NB4 (cell line): ENCODE results near the gene STXBP1.

Source experiments
- DNase-seq: peaks from one replicate; pipeline ENCODE4 v3.0.0; 2010; ENCODE audit warnings: low read depth
- H3K4me3 ChIP-seq: one replicate; pipeline ENCODE4 v1.5.1; 2011; ENCODE audit warnings: mild to moderate bottlenecking, low read depth, low read length, moderate library complexity
- CTCF ChIP-seq: IDR thresholded peaks from one replicate; pipeline ENCODE4 v1.5.1; 2012; ENCODE audit warnings: low read depth, low read length
- MYC ChIP-seq: IDR thresholded peaks from 2 replicates; pipeline ENCODE4 v1.6.1; 2011; ENCODE audit warnings: low read depth, low read length
- POLR2A ChIP-seq: IDR thresholded peaks from 2 replicates; pipeline ENCODE4 v1.6.1; 2011; ENCODE audit warnings: mild to moderate bottlenecking; ENCODE audit not compliant: insufficient read length; ENCODE audit errors: extremely low read depth
- TF ChIP-seq, protein P1 (sequence below): IDR thresholded peaks from 2 replicates; pipeline ENCODE4 v1.6.1; 2011; ENCODE audit warnings: low read depth, low read length

STXBP1 gene

GRCh38 chr9:127693143-127693542, 81.1 kb downstream of the STXBP1 start:
- TF ChIP-seq MYC: no peak
- TF ChIP-seq, protein P1, sequence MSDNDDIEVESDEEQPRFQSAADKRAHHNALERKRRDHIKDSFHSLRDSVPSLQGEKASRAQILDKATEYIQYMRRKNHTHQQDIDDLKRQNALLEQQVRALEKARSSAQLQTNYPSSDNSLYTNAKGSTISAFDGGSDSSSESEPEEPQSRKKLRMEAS: no peak
- no peak for TF ChIP-seq POLR2A
- TF ChIP-seq CTCF: no peak
- DNase-seq: no peak
- H3K4me3 ChIP-seq: no peak overlapping the region

DNA sequence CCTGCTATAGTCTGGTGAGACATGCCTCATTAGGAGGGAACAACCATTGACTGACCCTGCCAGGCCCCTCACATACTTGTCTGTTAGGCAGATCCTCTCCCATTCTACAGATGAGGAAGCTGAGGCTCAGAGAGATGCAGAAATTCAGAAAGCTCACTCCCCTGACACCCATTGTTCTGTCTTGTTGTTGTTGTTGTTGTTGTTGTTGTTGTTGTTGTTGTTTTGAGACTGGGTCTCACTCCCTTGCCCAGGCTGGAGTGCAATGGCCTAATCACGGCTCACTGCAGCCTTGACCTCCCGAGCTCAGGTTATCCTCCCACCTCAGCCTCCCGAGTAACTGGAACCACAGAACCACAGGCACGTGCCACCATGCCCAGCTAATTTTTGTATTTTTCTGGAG, 81.6 kb downstream of the STXBP1 start:
- no peak for TF ChIP-seq MYC
- TF ChIP-seq POLR2A: no peak
- no peak for TF ChIP-seq CTCF
- TF ChIP-seq, protein P1: no peak
- no peak overlapping the region for H3K4me3 ChIP-seq
- no peak for DNase-seq

DNA sequence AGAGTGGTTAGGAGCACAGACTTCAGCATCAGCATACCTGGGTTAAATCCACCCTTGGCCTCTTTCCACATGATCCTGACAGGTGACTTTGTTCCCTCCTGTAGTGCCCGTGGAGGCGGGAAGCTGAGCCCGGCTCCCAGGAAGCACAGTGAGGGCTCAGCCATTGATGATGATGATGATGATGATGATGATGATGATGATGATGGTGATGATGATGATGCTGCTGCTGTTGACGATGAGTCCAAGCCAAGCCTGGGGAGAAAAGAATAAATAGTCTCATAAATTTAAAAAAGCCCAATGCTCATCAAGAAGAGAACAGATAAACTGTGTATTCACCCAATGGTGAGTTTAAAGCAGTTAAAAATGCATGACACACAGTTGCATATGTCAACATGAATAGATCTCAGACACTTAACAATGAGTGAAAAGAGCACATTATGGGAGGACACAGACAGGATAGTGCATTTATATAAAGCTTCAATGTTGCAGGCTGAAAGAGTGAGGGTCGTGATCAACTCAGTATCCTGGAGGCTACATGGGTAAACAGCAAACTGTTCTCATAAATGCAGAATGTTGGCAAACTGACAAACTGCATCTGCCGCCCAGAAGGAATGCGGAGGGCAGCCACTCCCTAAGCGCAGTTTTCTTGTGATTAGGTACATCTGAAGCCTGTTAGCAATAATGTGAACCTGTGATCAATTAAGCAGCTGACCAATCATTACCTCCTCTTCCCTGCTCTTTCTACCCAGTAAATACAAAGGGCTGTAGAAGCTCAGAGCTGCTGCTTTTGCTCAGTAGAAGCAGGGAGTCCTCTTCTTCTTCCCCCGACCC, 83.0 kb downstream of the STXBP1 start:
- no peak overlapping the region for H3K4me3 ChIP-seq
- TF ChIP-seq POLR2A (no peak), CTCF (no peak), MYC (no peak)
- TF ChIP-seq, protein P1: no peak
- no peak for DNase-seq

DNA sequence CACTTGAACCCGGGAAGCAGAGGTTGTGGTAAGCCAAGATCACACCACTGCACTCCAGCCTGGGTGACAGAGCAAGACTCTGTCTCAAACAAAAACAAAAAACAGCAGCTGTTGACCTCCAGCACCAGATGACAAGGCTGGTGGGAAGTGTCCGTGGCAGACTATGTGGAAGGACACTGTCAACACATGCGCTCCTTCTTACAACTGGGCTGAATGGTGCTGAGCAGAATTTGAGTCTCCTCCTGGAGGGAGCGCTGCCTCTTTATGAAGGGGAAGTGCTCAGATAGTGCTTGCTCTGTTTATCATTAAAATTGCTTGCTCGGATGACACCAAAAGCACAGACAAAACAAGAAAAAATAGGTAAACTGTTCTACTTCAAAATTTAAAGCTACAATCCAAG, 85.5 kb downstream of the STXBP1 start:
- no peak for DNase-seq
- TF ChIP-seq POLR2A (no peak), CTCF (no peak), MYC (no peak)
- TF ChIP-seq, protein P1: no peak

GRCh38 chr9:127698386-127698785, 86.3 kb downstream of the STXBP1 start:
- no peak overlapping the region for H3K4me3 ChIP-seq
- DNase-seq: no peak
- TF ChIP-seq MYC: no peak
- TF ChIP-seq POLR2A: no peak
- no peak for TF ChIP-seq CTCF
- TF ChIP-seq, protein P1: no peak

More for the DNA sequence above, 85.5 kb downstream of the STXBP1 start:
- no peak overlapping the region for H3K4me3 ChIP-seq
